ENCODE measurements around the gene FGF9.

DNA sequence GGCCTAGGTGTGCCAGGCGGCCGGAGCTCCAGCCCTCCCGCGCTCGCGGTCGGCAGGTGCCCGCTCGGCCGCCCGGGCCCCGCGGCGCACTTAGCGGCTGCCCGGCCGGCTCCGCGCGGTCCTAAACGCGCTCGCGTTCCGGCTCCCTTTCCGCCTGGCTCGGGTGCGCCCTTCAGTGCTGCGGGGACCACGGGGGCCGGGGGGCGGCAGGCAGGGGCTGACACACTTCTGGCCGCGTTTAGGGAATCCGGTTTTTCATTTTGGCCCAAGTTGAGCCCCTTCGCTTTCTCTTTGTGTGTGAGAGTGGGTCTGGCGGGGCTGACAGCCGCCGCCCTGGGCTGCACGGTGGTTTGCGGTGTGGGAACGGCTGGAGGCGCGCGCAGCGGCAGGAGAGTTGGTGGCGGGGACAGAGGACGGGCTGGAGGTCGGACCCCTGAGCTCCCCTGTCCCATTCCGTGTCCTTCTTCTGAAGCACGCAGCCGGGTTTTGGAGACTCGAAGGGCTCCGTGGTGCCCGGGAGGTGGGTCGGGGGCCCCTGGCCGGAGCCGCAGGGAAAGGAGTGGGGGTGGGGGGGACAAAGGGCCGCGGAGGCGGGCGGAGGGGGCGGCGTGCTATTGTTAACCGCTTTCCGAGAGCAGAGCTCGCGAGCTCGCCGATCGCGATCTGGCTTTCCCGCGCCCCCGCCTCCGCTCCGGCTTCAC is 3.1 kb downstream of the FGF9 start:
- TF ChIP-seq TAF1 (IDR thresholded peaks at IDR 0.05; ENCODE audit: borderline replicate concordance, low read depth, low read length): no peak
- no peak for TF ChIP-seq POLR2A (IDR thresholded peaks at IDR 0.05; ENCODE audit: low read depth, low read length)
- no peak for TF ChIP-seq POLR2AphosphoS5 (IDR thresholded peaks at IDR 0.05; ENCODE audit: low read depth, low read length)
